Left colon (tissue), 2 donors: Measurements from ENCODE around the gene OCA2. TPM values are rescaled to one million over a fixed set of nuclear protein-coding genes. Genes with fewer than 3 reads are reported as not detected.
"Not testable (repeated sequence)": the region's sequence is repeated elsewhere in the genome, so short reads cannot be mapped to it uniquely, and the experiment has no call there.

Experiments
- ATAC-seq: fragments of 200-7000 bp; cut with Tn5 transposase; one replicate; pipeline ENCODE4 v1.9.1; 2020; ENCODE audit warnings: mild to moderate bottlenecking, moderate library complexity
- DNase-seq, 2 donors: peaks; one replicate each; pipeline ENCODE4 v3.0.0-alpha.2; 2020
- intact Hi-C, 2 donors: fragments of 100-400 bp; cut with DNase I in 1 of 2; cut with micrococcal nuclease in 1 of 2; formaldehyde crosslinking; loops; one replicate each; pipeline versions ENCODE4 v1.11.2 to v1.14.0; 2022; cut with DNase I, micrococcal nuclease
- total RNA-seq, 2 donors: library from RNA; stranded (reverse); fragmentation: NEBNext Ultra II Directional; extraction: Animal tissue kit (Norgen Biotek cat#: 25700); gene quantifications; one replicate each; pipeline ENCODE4 v1.2.1, GENCODE V29; 2021
- donor health status: DM: no; HTN: no; CAD: no.
- donor health status: DM: yes; HTN: yes; CAD: no.

Gene OCA2
- total RNA-seq, 2 donors from 2014 or later: 0.18 to 0.31 TPM

- ATAC-seq (no peak), DNase-seq (no peak)
- intact Hi-C loops: no loop called here
These were observed 109.7 kb downstream of the OCA2 start for GRCh38 chr15:27989427-27989826.

- no peak for DNase-seq
- intact Hi-C loops: no loop called here
- ATAC-seq: no peak
These were observed 114.0 kb downstream of the OCA2 start for GRCh38 chr15:27985099-27985498.

GRCh38 chr15:27983496-27983895 is 115.6 kb downstream of the OCA2 start:
- ATAC-seq: no peak
- intact Hi-C loops: no loop called here
- DNase-seq: no peak

GRCh38 chr15:27977696-27978095 is 121.4 kb downstream of the OCA2 start:
- DNase-seq: no peak
- intact Hi-C loops: no loop called here
- no peak for ATAC-seq

GRCh38 chr15:27973886-27974285 is 125.2 kb downstream of the OCA2 start:
- intact Hi-C loops: no loop called here
- ATAC-seq: no peak
- DNase-seq: no peak

- ATAC-seq (no peak), DNase-seq (no peak)
- intact Hi-C loops: no loop called here
These were observed 128.3 kb downstream of the OCA2 start for GRCh38 chr15:27970661-27971392.

GRCh38 chr15:27967541-27967940 is 131.6 kb downstream of the OCA2 start:
- no peak for DNase-seq
- intact Hi-C loops: no loop called here
- ATAC-seq: no peak

GRCh38 chr15:27965546-27965945 is 133.6 kb downstream of the OCA2 start:
- ATAC-seq: no peak
- no peak for DNase-seq
- intact Hi-C loops: no loop called here

- no peak for DNase-seq
- ATAC-seq: no peak
- intact Hi-C loops: no loop called here
These were observed 137.3 kb downstream of the OCA2 start for GRCh38 chr15:27961801-27962200.

- intact Hi-C loops: no loop called here
- DNase-seq: no peak
- ATAC-seq: no peak
These were observed 140.1 kb downstream of the OCA2 start for GRCh38 chr15:27958911-27959578.

GRCh38 chr15:27956285-27956684 is 142.8 kb downstream of the OCA2 start:
- ATAC-seq: no peak

GRCh38 chr15:27955087-27955486 is 144.0 kb downstream of the OCA2 start:
- ATAC-seq: no peak
- intact Hi-C loops: no loop called here

More at GRCh38 chr15:27956285-27956684, 142.8 kb downstream of the OCA2 start:
- intact Hi-C loops: no loop called here
- no peak for DNase-seq

GRCh38 chr15:27952593-27952992 is 146.5 kb downstream of the OCA2 start:
- ATAC-seq, DNase-seq, intact Hi-C loops: not testable (repeated sequence)

More at GRCh38 chr15:27955087-27955486, 144.0 kb downstream of the OCA2 start:
- no peak for DNase-seq

GRCh38 chr15:27951191-27951890 is 147.8 kb downstream of the OCA2 start:
- no peak for ATAC-seq
- intact Hi-C loops: no loop called here
- no peak for DNase-seq

- ATAC-seq (no peak), DNase-seq (no peak)
- intact Hi-C loops: no loop called here
These were observed 150.0 kb downstream of the OCA2 start for GRCh38 chr15:27949089-27949488.

GRCh38 chr15:27939246-27939645 is 159.9 kb downstream of the OCA2 start:
- DNase-seq (no peak), ATAC-seq (no peak)
- intact Hi-C loops: no loop called here

GRCh38 chr15:27937851-27938250 is 161.3 kb downstream of the OCA2 start:
- intact Hi-C loops: no loop called here
- ATAC-seq (no peak), DNase-seq (no peak)

GRCh38 chr15:27936164-27936563 is 163.0 kb downstream of the OCA2 start:
- intact Hi-C loops: no loop called here
- DNase-seq: no peak
- no peak for ATAC-seq

- ATAC-seq (no peak), DNase-seq (no peak)
- intact Hi-C loops: no loop called here
These were observed 163.8 kb downstream of the OCA2 start for GRCh38 chr15:27935328-27935727.

- DNase-seq: no peak
- intact Hi-C loops: no loop called here
- no peak for ATAC-seq
These were observed 164.3 kb downstream of the OCA2 start for GRCh38 chr15:27934782-27935181.
